Suppressor macrophage (primary cell): ENCODE results near the gene PI16.
A peak's percentile ranks its signal among the peaks of the same experiment; 100 is the strongest.

ENCODE experiments used
- DNase-seq, 4 experiments: peaks; one replicate each; pipeline ENCODE4 v3.0.0-alpha.2; 2020 to 2022
- total RNA-seq, 17 experiments: gene quantifications; one replicate each; lab custom pipeline; 2026; ENCODE audit warnings: mixed read lengths in 6 of 17, inconsistent platforms in 3 of 17; lab: John Stamatoyannopoulos, UW

The PI16 gene
- total RNA-seq = 0 to 1.4 (median 0) reads per million in 17 experiments

- DNase-seq = no peak
Measured at GRCh38 chr6:36954262-36954931, at the start of gene PI16. PI16 (plus strand) TSS chr6:36954738; CDS start chr6:36954761, 23 bp downstream.

DNA sequence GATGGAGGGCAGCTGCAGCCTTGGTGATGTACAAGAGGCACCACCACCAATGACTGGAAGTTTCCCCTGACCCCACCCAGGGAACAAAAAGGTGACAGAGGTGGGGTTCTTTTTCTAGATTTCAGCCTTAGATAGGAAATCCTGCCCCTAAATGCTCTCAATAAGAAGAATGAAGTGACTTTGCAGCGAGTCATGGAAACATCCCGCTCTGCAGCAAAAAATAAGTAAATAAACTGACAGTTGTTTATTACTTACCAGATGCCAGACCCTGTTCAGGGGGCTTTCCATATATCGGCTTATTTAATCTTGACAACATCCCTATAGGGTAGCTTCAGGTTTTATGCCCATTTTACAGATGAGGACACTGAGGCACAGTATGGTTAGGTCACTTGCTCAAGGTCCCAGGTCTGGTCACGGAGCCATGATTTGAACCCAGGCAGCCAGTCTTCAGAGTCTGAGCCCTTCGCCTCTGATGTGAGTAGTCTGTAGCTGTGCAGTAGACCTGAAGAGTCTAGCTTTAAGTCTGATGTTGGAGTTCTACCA lies 49.6 kb upstream of the PI16 start:
- DNase-seq = no peak

DNA sequence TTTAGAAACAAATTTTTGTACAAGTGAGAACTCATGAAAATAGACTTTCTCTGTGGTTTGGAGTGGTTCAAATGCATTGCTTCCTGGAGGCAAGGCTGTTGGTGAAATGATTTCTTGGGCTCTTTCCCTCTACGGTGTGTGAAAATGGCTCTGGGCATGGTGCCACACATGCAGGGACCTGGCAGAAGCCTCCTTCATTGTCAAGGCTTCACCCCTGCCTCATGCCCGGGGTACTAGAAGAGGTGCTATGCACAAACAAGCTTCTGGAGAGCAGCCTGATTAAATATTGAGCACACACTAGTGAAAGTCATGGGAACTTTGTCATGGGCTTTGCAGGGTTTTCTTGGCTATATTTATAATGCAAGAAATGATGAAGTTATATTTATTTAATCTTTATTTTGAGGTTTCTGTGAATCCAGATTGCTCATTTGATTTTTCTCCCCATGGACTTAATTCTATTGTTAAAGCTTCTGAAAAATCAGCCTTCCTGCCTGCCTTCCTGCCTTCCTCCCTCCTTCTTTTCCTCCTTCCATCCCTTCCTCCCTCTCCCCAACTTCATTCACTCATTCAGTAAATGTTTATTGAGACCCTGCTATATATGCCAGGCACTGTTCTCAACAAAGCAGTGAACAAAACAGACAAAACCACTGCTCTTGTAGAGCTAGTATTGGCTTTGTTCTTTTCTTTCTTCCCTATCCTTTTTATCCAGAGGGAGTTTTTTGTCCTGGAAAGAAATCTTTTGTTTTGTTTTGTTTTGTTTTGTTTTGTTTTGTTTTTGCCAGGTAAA lies 47.8 kb upstream of the PI16 start:
- DNase-seq = no peak

DNA sequence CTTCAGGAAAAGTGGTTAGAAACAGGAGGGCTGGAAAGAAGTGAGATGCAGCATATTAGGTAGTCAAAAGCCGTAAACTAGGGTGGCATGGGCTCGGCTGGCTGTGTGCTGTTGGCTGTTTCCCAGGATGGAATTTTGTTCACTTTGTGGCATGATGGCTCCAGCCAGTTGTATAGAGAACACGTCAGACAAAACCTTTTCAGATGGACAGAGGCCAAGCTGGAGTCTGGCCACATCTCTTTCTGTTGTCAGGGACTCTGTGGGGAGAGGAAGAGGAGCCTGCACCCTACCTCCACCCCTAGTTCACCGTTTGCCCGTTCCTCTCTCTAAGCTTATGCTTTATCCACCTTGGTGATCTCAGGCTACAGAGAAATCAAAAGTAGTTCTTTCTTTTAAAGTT lies 46.8 kb upstream of the PI16 start:
- no peak for DNase-seq

DNA sequence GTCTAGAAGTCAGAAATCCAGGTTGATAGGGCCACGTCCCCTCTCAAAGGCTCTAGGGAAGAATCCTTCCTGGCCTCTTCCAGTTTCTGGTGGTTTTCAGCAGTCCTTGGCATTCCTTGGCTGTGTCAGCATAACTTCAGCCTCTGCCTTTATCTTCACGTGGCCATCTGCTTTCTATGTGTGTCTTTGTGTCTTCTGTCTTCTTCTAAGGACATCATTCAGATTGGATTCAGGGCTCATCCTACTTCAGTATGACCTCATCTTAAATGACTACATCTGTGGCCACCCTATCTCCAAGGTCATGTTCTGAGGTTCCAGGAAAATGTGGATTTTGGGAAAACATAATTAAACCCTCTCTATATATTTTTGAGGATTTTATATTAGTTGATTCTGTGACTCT lies 45.8 kb upstream of the PI16 start:
- DNase-seq = no peak

- DNase-seq = peak; percentile 49 to 69 (median 60)
Measured at GRCh38 chr6:36912030-36912454, 42.5 kb upstream of the PI16 start.

DNA sequence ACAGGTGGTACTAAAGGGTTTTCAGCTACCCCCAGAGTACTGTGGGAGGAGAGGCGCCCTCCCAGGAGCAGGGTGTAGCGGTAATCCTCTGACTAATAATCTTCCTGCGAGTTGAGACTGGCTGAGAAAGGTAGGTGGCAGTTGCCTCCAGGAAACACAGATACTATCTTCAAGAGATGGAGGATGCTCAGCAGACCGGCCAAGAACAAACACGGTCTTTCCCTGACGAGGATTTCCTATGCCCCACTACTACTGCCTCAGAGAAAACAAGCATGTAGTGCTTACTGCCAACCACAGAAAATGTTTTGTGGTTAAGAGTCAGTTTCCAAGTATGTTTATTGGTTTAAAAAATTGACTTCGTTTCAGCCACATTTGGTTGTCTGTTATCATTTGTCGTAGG lies 42.0 kb upstream of the PI16 start:
- DNase-seq = no peak

GRCh38 chr6:36913082-36913481 lies 41.5 kb upstream of the PI16 start:
- DNase-seq = no peak

DNA sequence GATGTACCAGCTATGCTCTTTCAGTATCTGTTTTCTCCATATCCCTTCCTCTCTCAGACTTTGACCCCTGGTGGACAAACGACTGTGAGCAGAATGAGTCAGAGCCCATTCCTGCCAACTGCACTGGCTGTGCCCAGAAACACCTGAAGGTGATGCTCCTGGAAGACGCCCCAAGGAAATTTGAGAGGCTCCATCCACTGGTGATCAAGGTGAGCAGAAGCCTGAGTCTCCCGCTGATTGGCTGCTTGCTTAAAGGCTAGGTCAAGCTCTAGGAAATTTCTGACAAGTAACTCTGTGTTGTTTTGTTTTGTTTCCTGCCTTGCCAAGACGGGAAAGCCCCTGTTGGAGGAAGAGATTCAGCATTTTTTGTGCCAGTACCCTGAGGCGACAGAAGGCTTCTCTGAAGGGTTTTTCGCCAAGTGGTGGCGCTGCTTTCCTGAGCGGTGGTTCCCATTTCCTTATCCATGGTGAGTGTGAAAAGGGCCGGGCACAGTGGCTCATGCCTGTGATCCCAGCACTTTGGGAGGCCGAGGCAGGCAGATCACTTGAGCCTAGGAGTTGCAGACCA lies 40.2 kb upstream of the PI16 start:
- peak in 3 of 4 experiments; percentile 14 to 43 (median 17) for DNase-seq

- DNase-seq = peak in 2 of 4 experiments; percentile 29 to 33
Measured at GRCh38 chr6:36915599-36915998, 38.9 kb upstream of the PI16 start.

DNA sequence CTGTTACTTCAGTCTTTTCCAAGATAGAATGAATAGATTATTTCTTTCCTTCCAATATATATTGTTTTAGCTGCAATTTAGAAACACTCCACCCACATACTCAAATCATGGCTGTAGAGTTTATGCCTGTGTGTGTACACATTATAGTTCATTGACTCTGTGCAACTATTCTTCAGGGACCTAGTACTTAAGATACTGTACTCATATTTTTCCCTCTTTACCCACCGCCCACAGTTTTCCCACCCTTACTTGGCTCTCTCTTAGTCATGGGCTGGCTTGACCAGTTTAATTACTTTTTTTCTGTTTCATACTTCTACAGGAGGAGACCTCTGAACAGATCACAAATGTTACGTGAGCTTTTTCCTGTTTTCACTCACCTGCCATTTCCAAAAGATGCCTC lies 38.4 kb upstream of the PI16 start:
- peak in 2 of 4 experiments; percentile 2 to 5 for DNase-seq

DNA sequence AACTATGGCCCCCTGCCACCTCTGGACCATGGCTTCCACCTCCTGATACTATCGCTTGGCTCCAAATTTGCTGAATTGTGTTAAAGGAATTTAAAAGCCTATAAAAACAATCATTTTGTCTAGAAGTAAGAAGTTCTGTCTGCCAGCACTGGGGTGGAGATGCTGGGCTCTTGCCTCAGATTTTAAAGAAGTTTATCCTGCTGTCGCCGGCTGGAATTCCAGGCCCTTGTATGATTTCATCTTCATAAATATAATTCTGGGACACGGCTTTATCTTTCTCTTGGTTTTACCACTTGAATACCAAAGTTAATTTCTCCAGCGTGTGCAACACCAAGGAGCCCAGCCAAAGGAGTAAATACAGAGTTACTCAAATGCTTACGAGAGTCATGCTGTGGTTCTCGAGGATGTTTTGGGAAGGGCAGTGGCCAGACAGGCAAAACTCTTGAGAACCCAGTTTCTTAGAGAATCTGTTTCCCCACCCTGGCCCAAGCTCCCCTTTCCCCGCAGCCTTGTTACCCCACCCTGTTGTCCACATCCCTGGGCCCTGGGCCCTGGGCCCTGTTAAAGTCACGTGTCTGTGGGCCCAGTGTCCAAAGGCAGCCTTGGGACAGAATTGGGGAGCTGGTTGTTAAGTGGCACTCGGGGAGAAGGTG lies 36.9 kb upstream of the PI16 start:
- DNase-seq = no peak

GRCh38 chr6:36920049-36920448 lies 34.5 kb upstream of the PI16 start:
- DNase-seq = no peak

- DNase-seq = no peak
Measured at GRCh38 chr6:36920546-36920945, 34.0 kb upstream of the PI16 start.

- DNase-seq = no peak
Measured at GRCh38 chr6:36924131-36924530, 30.4 kb upstream of the PI16 start.

- no peak for DNase-seq
Measured at GRCh38 chr6:36924778-36925374, 29.7 kb upstream of the PI16 start.

GRCh38 chr6:36925809-36926208 lies 28.7 kb upstream of the PI16 start:
- no peak for DNase-seq

GRCh38 chr6:36926708-36927513 lies 27.6 kb upstream of the PI16 start:
- no peak for DNase-seq

GRCh38 chr6:36927691-36928546 lies 26.6 kb upstream of the PI16 start:
- DNase-seq = no peak

DNA sequence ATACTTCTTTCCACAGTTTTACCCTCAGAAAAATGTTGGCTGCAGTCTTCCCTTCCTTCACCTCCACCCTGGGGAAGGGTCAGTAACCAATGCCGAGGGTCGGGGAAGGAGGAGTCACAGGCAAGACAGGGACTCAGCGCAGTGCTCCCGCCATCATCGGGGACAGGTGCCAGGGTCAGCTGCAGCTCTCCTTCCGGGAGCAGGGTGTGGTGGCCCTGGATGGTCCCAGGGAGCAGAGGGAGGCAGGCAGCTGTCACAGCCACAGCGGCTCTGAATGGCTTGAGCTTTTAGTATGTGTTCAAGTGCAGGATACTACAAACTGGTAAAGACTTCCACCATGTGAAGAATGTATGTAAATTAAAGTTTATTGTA lies 26.0 kb upstream of the PI16 start:
- no peak for DNase-seq

GRCh38 chr6:36929152-36929551 lies 25.4 kb upstream of the PI16 start:
- DNase-seq = no peak
